ENCODE results near the gene CAPN9. TPM values are rescaled to one million over a fixed set of nuclear protein-coding genes. Genes with fewer than 3 reads are reported as not detected.

The CAPN9 gene
- total RNA-seq, 1 donor from 2014 or later, result not detected

DNA sequence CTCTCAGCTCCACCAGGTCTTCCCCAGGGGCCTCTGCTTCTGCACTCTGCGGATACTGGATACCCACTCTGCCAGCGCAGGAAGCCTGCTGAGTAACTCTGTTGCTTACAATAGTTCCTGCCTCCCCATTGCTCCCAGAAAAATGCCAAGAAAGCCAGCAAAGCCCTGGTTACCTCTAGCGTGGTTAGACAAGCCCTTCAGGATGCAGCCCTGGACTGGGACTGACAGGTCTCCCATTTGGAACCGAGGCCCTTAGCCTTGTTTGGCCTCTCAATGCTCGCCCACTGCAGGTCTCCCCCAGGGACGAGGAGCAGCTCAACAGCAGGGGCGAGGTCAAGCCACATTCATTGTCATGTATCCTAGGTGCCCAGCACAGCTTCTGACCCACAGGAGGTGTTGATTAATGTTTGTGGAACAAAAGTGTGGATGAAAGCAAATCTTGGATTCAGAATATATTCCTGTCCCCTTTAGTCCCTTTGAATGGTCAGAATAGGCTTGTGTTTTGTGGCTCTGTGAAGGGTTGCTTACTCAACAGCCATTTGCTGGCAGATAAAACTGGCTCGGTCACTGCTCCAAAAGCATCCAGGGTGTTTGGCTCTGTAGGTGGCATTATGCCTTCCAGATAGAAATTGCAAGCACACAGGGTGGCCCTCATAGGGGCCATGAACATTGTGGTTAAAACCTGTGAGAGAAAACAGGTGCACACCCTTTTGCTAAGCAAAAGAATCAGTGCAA, 62.2 kb downstream of the CAPN9 start:
- Mint-ChIP-seq H3K4me1 (ENCODE audit: unreplicated experiment) (peaks cover 4% of the 10 kb centered on the region), H3K9me3 (ENCODE audit: unreplicated experiment) (peaks cover 27% of the 10 kb centered on the region), H3K27me3 (ENCODE audit: unreplicated experiment) (no peaks in the 10 kb centered on the region), H3K27ac (ENCODE audit: unreplicated experiment) (no peak overlapping the region), H3K36me3 (ENCODE audit: unreplicated experiment) (peaks cover 7% of the 10 kb centered on the region), H3K4me3 (ENCODE audit: unreplicated experiment) (no peak overlapping the region)
- TF ChIP-seq, protein P1, sequence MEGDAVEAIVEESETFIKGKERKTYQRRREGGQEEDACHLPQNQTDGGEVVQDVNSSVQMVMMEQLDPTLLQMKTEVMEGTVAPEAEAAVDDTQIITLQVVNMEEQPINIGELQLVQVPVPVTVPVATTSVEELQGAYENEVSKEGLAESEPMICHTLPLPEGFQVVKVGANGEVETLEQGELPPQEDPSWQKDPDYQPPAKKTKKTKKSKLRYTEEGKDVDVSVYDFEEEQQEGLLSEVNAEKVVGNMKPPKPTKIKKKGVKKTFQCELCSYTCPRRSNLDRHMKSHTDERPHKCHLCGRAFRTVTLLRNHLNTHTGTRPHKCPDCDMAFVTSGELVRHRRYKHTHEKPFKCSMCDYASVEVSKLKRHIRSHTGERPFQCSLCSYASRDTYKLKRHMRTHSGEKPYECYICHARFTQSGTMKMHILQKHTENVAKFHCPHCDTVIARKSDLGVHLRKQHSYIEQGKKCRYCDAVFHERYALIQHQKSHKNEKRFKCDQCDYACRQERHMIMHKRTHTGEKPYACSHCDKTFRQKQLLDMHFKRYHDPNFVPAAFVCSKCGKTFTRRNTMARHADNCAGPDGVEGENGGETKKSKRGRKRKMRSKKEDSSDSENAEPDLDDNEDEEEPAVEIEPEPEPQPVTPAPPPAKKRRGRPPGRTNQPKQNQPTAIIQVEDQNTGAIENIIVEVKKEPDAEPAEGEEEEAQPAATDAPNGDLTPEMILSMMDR (IDR thresholded peaks at IDR 0.05), result no peak
- peak; percentile 59 for DNase-seq (ENCODE audit: extremely low spot score, unreplicated experiment)

DNA sequence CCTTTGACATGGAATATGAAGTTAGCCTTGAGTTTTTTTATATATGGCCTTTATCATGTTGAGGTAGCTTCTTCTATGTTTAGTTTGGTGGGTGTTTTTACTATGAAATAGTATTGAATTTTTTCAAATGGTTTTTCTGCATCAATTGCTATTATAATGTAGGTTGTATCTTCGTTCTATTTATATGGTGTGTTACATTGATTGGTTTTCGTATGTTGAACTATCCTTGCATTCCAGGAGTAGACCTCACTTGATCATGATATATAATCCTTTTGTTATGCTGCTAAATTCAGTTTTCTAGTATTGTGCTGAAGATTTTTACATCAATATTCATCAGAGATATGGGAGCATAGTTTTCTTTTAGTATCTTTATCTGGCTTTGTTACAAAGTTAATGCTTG, 65.4 kb downstream of the CAPN9 start:
- TF ChIP-seq, protein P1 (IDR thresholded peaks at IDR 0.05), result no peak
- H3K9me3 Mint-ChIP-seq (ENCODE audit: unreplicated experiment), result peaks cover 27% of the 10 kb centered on the region
- H3K36me3 Mint-ChIP-seq (ENCODE audit: unreplicated experiment), result peaks cover 7% of the 10 kb centered on the region
- no peaks in the 10 kb centered on the region for H3K4me1 Mint-ChIP-seq (ENCODE audit: unreplicated experiment)
- no peak for DNase-seq (ENCODE audit: extremely low spot score, unreplicated experiment)
- H3K27ac Mint-ChIP-seq (ENCODE audit: unreplicated experiment), result no peak overlapping the region
- no peak overlapping the region for H3K4me3 Mint-ChIP-seq (ENCODE audit: unreplicated experiment)
- no peaks in the 10 kb centered on the region for H3K27me3 Mint-ChIP-seq (ENCODE audit: unreplicated experiment)

DNA sequence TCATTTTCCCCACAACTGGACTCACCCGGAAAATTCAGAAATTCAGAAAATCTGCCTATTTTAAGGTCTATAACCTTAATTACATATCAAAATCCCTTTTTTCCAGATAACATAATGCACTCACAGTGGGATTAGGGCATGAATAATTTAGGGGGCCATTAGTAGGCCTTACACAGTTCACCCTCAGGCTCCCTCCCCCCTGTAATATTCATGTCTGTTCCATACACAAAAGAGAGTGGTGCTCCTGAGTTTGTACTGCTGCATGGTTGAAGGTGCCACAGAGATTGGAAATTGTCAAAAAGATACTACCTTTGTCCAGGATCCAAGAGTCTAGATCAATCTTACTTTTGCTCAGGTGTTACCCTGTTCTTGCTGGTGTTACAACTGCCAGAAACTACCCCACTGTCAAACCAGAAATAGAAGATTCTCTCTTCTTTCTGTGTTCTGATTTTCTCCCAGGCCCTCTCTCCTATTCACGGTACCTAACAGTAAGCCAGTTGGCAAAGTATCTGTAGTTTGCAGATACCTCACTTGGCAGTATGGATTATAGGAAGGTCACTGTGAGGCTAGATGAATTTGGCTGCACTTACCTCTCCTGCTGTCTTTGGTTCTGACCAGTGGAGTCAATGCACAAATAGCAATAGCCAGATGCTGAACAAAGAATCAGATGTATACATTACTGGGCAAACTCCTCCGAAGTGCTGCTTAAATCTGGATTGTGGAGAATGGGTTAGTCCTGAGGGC, 67.9 kb downstream of the CAPN9 start:
- TF ChIP-seq, protein P1 (IDR thresholded peaks at IDR 0.05), result no peak
- H3K4me3 Mint-ChIP-seq (ENCODE audit: unreplicated experiment), result no peak overlapping the region
- peaks cover 7% of the 10 kb centered on the region for H3K36me3 Mint-ChIP-seq (ENCODE audit: unreplicated experiment)
- no peak overlapping the region for H3K27ac Mint-ChIP-seq (ENCODE audit: unreplicated experiment)
- no peak for DNase-seq (ENCODE audit: extremely low spot score, unreplicated experiment)
- peaks cover 7% of the 10 kb centered on the region for H3K4me1 Mint-ChIP-seq (ENCODE audit: unreplicated experiment)
- H3K27me3 Mint-ChIP-seq (ENCODE audit: unreplicated experiment), result no peaks in the 10 kb centered on the region
- H3K9me3 Mint-ChIP-seq (ENCODE audit: unreplicated experiment), result peaks cover 27% of the 10 kb centered on the region

DNA sequence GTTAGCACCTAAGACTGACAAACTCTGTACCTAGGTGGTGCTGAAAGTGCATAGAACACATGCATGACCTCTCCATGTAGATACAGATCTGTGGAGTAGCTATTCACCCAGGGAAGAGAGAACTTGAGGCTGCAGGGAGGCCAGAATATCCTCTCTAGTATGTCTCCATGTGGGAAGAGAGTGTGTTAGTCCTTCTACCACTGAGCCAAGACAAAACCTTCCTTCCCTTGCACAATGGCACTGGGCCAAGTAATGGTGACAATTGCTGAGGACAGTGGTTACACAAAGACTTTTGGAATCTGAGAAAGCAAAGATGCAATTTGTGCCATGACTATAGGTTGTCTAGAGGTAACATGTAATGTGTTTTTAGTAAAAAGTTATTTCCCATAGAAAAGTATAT, 68.8 kb downstream of the CAPN9 start:
- DNase-seq (ENCODE audit: extremely low spot score, unreplicated experiment), result peak; percentile 44
- Mint-ChIP-seq H3K36me3 (ENCODE audit: unreplicated experiment) (peaks cover 7% of the 10 kb centered on the region), H3K27me3 (ENCODE audit: unreplicated experiment) (no peaks in the 10 kb centered on the region), H3K4me1 (ENCODE audit: unreplicated experiment) (peaks cover 7% of the 10 kb centered on the region), H3K9me3 (ENCODE audit: unreplicated experiment) (peaks cover 27% of the 10 kb centered on the region), H3K4me3 (ENCODE audit: unreplicated experiment) (no peak overlapping the region), H3K27ac (ENCODE audit: unreplicated experiment) (no peak overlapping the region)
- TF ChIP-seq, protein P1 (IDR thresholded peaks at IDR 0.05), result no peak

DNA sequence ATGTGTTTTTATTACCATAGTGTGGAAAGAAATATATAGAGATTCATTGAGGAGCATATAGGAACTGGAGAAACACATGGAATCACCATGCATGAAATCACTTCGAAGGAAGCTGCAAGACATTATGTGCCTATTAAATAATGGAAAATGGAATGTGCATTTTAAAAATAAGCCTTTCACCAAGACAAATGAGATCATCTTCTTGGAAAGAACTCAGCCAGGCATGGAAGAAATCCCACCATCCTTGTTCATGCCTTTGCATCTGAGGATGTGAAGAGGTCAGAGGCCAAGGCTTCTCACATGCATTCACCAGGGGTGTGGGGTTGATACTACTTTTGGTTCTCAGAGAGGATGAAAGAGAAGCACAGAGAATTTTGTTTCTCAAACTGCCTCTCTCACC, 71.2 kb downstream of the CAPN9 start:
- DNase-seq (ENCODE audit: extremely low spot score, unreplicated experiment), result peak; percentile 25
- H3K9me3 Mint-ChIP-seq (ENCODE audit: unreplicated experiment), result peaks cover 5% of the 10 kb centered on the region
- H3K27ac Mint-ChIP-seq (ENCODE audit: unreplicated experiment), result no peak overlapping the region
- no peaks in the 10 kb centered on the region for H3K27me3 Mint-ChIP-seq (ENCODE audit: unreplicated experiment)
- TF ChIP-seq, protein P1 (IDR thresholded peaks at IDR 0.05), result no peak
- H3K4me3 Mint-ChIP-seq (ENCODE audit: unreplicated experiment), result no peak overlapping the region
- H3K36me3 Mint-ChIP-seq (ENCODE audit: unreplicated experiment), result peaks cover 3% of the 10 kb centered on the region
- peaks cover 25% of the 10 kb centered on the region for H3K4me1 Mint-ChIP-seq (ENCODE audit: unreplicated experiment)

Data from osteocyte (in vitro differentiated cells).